Measurements from ENCODE around the gene TMEM270. TPM values are rescaled to one million over a fixed set of nuclear protein-coding genes. Genes with fewer than 3 reads are reported as not detected.

TMEM270 gene
- total and polyA plus RNA-seq, 2 donors (not counting 1 experiment from before 2014, with no cell fraction given) = not detected

- intact Hi-C loops (cut with micrococcal nuclease) = loop anchor here (2.0 kb wide), 1 partner anchor 104 kb away; the partner anchor contains the start of gene ABHD11
- CTCF ChIA-PET = interaction anchor here (0.6 to 2.3 kb wide), 3 partner anchors 13 to 225 kb away, joined by 4 to 11 read pairs (median 6); no protein-coding TSS in a partner anchor
- H3K9ac ChIP-seq (ENCODE audit: low read length) = peak within 1 kb of the TSS; percentile 69
- H3K79me2 ChIP-seq (ENCODE audit: control insufficient read depth, insufficient read depth, low read length) = no peaks in the 10 kb centered on the region
- Mint-ChIP-seq H3K4me3 (peak within 1 kb of the TSS; percentile 87), H3K27ac (peak within 1 kb of the TSS; percentile 70), H3K9me3 (ENCODE audit: insufficient read depth) (no peaks in the 10 kb centered on the region), H3K4me1 (peaks cover 32% of the 10 kb centered on the region), H3K27me3 (no peaks in the 10 kb centered on the region)
- whole genome bisulfite sequencing (ENCODE audit: insufficient coverage) = 19% methylated on average over 27 of the region's 45 CpGs
- no peaks in the 10 kb centered on the region for H4K20me1 ChIP-seq (ENCODE audit: control insufficient read depth, insufficient read depth, low read length, poor library complexity, severe bottlenecking)
- DNase-seq = peak; percentile 90
- H3K4me1 ChIP-seq (ENCODE audit: control insufficient read depth in 2 of 2, insufficient read depth in 2 of 2, low read length in 2 of 2) = peaks cover 25 to 40% of the 10 kb centered on the region in 2 donors
- POLR2A ChIA-PET = interaction anchor here (0.6 to 1.3 kb wide), 6 partner anchors 9 to 368 kb away, joined by 3 to 5 read pairs (median 3); partner anchors contain the start of gene STX1A
- peak within 1 kb of the TSS; percentile 98 for H3K4me2 ChIP-seq (replicated peaks; ENCODE audit: low read depth, low read length, poor library complexity, severe bottlenecking)
- peak within 1 kb of the TSS; percentile 24 to 47 for H3K27ac ChIP-seq (ENCODE audit: low read length in 2 of 2)
- no peaks in the 10 kb centered on the region for H3K9me3 ChIP-seq (ENCODE audit: control extremely low read depth in 1 of 3, control insufficient read depth in 2 of 3, insufficient read depth in 1 of 3, low read length in 2 of 3)
- peak within 1 kb of the TSS; percentile 35 to 79 (median 65) for H3K4me3 ChIP-seq (ENCODE audit: control extremely low read depth in 1 of 5, extremely low read depth in 1 of 5, insufficient read depth in 1 of 5, low read depth in 2 of 5, low read length in 4 of 5)
- TF ChIP-seq CTCF (IDR thresholded peaks at IDR 0.05) (no peak), EZH2 (IDR thresholded peaks at IDR 0.05; ENCODE audit: borderline replicate concordance, insufficient read depth, low read depth, low read length, poor library complexity, severe bottlenecking) (no peak)
- H3K36me3 ChIP-seq (replicated peaks in 1 of 2; ENCODE audit: control extremely low read depth in 1 of 2, control insufficient read depth in 1 of 2, extremely low read depth in 1 of 2, insufficient read depth in 2 of 2, low read length in 1 of 2) = no peaks in the 10 kb centered on the region
- peak within 1 kb of the TSS; percentile 91 for H2AFZ ChIP-seq (ENCODE audit: insufficient read depth, low read depth, low read length, poor library complexity, severe bottlenecking)
- ATAC-seq (ENCODE audit: low read depth) = peak; percentile 99
- H3K27me3 ChIP-seq (replicated peaks in 1 of 4; ENCODE audit: control extremely low read depth in 1 of 4, control insufficient read depth in 3 of 4, insufficient read depth in 4 of 4, low read length in 3 of 4) = no peaks in the 10 kb centered on the region
Observed at GRCh38 chr7:73842067-73842976, 18.6 kb upstream of the TMEM270 start, which contains the start of gene METTL27. TSS of gene METTL27 (minus strand) at chr7:73842516. CDS start at chr7:73842140, 376 bp downstream.

Measured in B cell (primary cell).